Endothelial cell of umbilical vein (primary cell): Measurements from ENCODE around the gene TGM4. TPM values are rescaled to one million over a fixed set of nuclear protein-coding genes. Genes with fewer than 3 reads are reported as not detected.

Experiments used
- BruUV-seq: library from RNA; stranded (reverse); fragments of 400-500 nt; replicated peaks from 2 replicates; lab custom pipeline; 2021; lab: Mats Ljungman, UMichigan
- CTCF ChIA-PET: fragments of 300-600, 350-600 bp; sonication (Branson Sonifier 250); formaldehyde crosslinking; loops from one replicate; lab custom pipeline; 2021; ENCODE audit warnings: antibody characterized with exemption, inconsistent platforms; lab: Charles Lee
- POLR2A ChIA-PET: fragments of 300-600, 350-600 bp; sonication (Branson Sonifier 250); formaldehyde crosslinking; loops from one replicate; lab custom pipeline; 2021; ENCODE audit warnings: antibody characterized with exemption, inconsistent platforms; lab: Charles Lee
- DNase-seq: peaks from one replicate; pipeline ENCODE4 v3.0.0-alpha.2; 2011; ENCODE audit warnings: low read depth, low spot score
- FAIRE-seq: peaks from 2 replicates; lab custom pipeline; 2011; peaks lifted over from hg19 to GRCh38; lab: Jason Lieb, UNC
- H2AFZ ChIP-seq: 2 replicates; pipeline ENCODE4 v1.6.0; 2012; ENCODE audit warnings: low read depth, low read length, control low read depth, inconsistent platforms
- H3K27ac ChIP-seq: 2 replicates; pipeline ENCODE4 v1.5.1; 2011; ENCODE audit warnings: low read depth, mild to moderate bottlenecking, control low read depth, low read length, moderate library complexity; ENCODE audit not compliant: insufficient read depth
- H3K27me3 ChIP-seq, 2 experiments: 2 replicates each; pipeline versions ENCODE4 v1.6.0 to v1.6.1; 2011; ENCODE audit warnings: low read length in 2 of 2, mixed read lengths in 1 of 2; ENCODE audit not compliant: control insufficient read depth in 2 of 2, insufficient read depth in 2 of 2
- H3K36me3 ChIP-seq, 2 experiments: 2 replicates in 1 of 2; 3 replicates in 1 of 2; pipeline ENCODE4 v1.5.1; 2011; ENCODE audit warnings: low read length in 2 of 2, mild to moderate bottlenecking in 1 of 2, moderate library complexity in 1 of 2; ENCODE audit not compliant: control insufficient read depth in 2 of 2, insufficient read depth in 2 of 2; ENCODE audit errors: extremely low read depth in 1 of 2
- H3K4me1 ChIP-seq: 3 replicates; pipeline ENCODE4 v1.5.1; 2011; ENCODE audit warnings: mild to moderate bottlenecking, low read length; ENCODE audit not compliant: control insufficient read depth, insufficient read depth; ENCODE audit errors: extremely low read depth
- H3K4me2 ChIP-seq: 2 replicates; pipeline ENCODE4 v1.6.1; 2011; ENCODE audit warnings: low read length, control low read depth, mixed read lengths; ENCODE audit not compliant: insufficient read depth
- H3K4me3 ChIP-seq, 3 experiments: fragments of 200-600 bp in 1 of 3; sonication (generic), shearing (Covaris generic) in 1 of 3; replicated peaks in 1 of 3; 2 replicates each; pipeline ENCODE4 v1.5.1; 2011 to 2016; ENCODE audit warnings: control low read depth in 3 of 3, low read length in 3 of 3, mild to moderate bottlenecking in 2 of 3, inconsistent platforms in 1 of 3, low read depth in 1 of 3, moderate library complexity in 1 of 3; ENCODE audit not compliant: insufficient read depth in 1 of 3
- H3K79me2 ChIP-seq: 2 replicates; pipeline ENCODE4 v1.6.0; 2012; ENCODE audit warnings: low read length, inconsistent platforms; ENCODE audit not compliant: control insufficient read depth, insufficient read depth
- H3K9ac ChIP-seq: replicated peaks from 2 replicates; pipeline ENCODE3; 2011; ENCODE audit warnings: low read length, control low read depth; ENCODE audit not compliant: insufficient read depth; ENCODE audit errors: extremely low read depth
- H3K9me1 ChIP-seq: replicated peaks from 3 replicates; pipeline ENCODE4 v1.6.0; 2011; ENCODE audit warnings: mild to moderate bottlenecking, low read length; ENCODE audit not compliant: control insufficient read depth, insufficient read depth; ENCODE audit errors: extremely low read depth
- H3K9me3 ChIP-seq: replicated peaks from 2 replicates; pipeline ENCODE4 v1.5.1; 2012; ENCODE audit warnings: low read length, inconsistent platforms; ENCODE audit not compliant: control insufficient read depth, insufficient read depth
- H4K20me1 ChIP-seq: replicated peaks from 2 replicates; pipeline ENCODE3; 2011; ENCODE audit warnings: mild to moderate bottlenecking, low read length; ENCODE audit not compliant: control insufficient read depth, insufficient read depth; ENCODE audit errors: extremely low read depth
- CTCF ChIP-seq, 2 donors: IDR thresholded peaks; 1 replicate in 1 of 2; 2 replicates in 1 of 2; pipeline ENCODE4 v1.5.1; 2011; ENCODE audit warnings: low read length in 2 of 2, mild to moderate bottlenecking in 2 of 2, moderate library complexity in 2 of 2, control low read depth in 1 of 2, inconsistent platforms in 1 of 2, low read depth in 1 of 2; ENCODE audit not compliant: insufficient read depth in 1 of 2; ENCODE audit errors: extremely low read depth in 1 of 2
- EZH2 ChIP-seq: IDR thresholded peaks from 2 replicates; pipeline ENCODE4 v1.6.1; 2012; ENCODE audit warnings: borderline replicate concordance, low read depth, mild to moderate bottlenecking, moderate library complexity, low read length, inconsistent platforms; ENCODE audit not compliant: severe bottlenecking
- FOS ChIP-seq: IDR thresholded peaks from 2 replicates; pipeline ENCODE4 v1.6.1; 2011; ENCODE audit warnings: mild to moderate bottlenecking, low read length, moderate library complexity, borderline replicate concordance; ENCODE audit not compliant: insufficient read depth
- GATA2 ChIP-seq: IDR thresholded peaks from 2 replicates; pipeline ENCODE4 v1.7.0; 2011; ENCODE audit warnings: low read depth, mild to moderate bottlenecking, moderate library complexity, mixed read lengths, low read length; ENCODE audit not compliant: insufficient read length, insufficient read depth
- JUN ChIP-seq: IDR thresholded peaks from 2 replicates; pipeline ENCODE4 v1.6.1; 2011; ENCODE audit warnings: borderline replicate concordance, low read depth; ENCODE audit not compliant: insufficient read length, insufficient read depth
- MYC ChIP-seq: IDR thresholded peaks from one replicate; pipeline ENCODE4 v1.6.1; 2011; ENCODE audit warnings: mild to moderate bottlenecking, low read depth, low read length
- POLR2A ChIP-seq: IDR thresholded peaks from 2 replicates; pipeline ENCODE4 v1.6.1; 2012; ENCODE audit warnings: low read depth, mild to moderate bottlenecking, control low read depth, low read length
- POLR2AphosphoS5 ChIP-seq: IDR thresholded peaks from 2 replicates; pipeline ENCODE4 v1.6.1; 2012; ENCODE audit warnings: low read depth, mild to moderate bottlenecking, control low read depth, low read length, moderate library complexity; ENCODE audit not compliant: insufficient read depth
- dilution Hi-C: fragments of 300-500 bp; cut with MboI; formaldehyde crosslinking; loops from one replicate; pipeline ENCODE4 v1.15.0; 2019; ENCODE audit warnings: low sequenced_read_pairs; ENCODE audit not compliant: extremely low pct_ligation_motif_present
- intact Hi-C: fragments of 100-400 bp; cut with micrococcal nuclease; formaldehyde crosslinking; loops from one replicate; pipeline ENCODE4 v1.10.0; 2022
- polyA plus RNA-seq, 4 experiments: library from polyadenylated mRNA; depleted of rRNA in 3 of 4; stranded (reverse) in 3 of 4; unstranded in 1 of 4; fragments of >200 nt; gene quantifications; 2 replicates each; pipeline versions ENCODE4 v1.2.1 to v1.2.3, GENCODE V29; 2011 to 2012; ENCODE audit warnings: missing spikeins in 1 of 4
- total RNA-seq: library from RNA; stranded (reverse); gene quantifications from 2 replicates; pipeline ENCODE4 v1.2.3, GENCODE V29; 2021
- TF ChIP-seq, protein P1 (sequence below): IDR thresholded peaks from 2 replicates; pipeline ENCODE4 v1.6.1; 2011; ENCODE audit not compliant: insufficient read depth, insufficient read length

TGM4 gene
- total and polyA plus RNA-seq, 2 donors (not counting 3 experiments of a cell fraction or from before 2014, with no cell fraction given), result 0.11 to 0.24 TPM

DNA sequence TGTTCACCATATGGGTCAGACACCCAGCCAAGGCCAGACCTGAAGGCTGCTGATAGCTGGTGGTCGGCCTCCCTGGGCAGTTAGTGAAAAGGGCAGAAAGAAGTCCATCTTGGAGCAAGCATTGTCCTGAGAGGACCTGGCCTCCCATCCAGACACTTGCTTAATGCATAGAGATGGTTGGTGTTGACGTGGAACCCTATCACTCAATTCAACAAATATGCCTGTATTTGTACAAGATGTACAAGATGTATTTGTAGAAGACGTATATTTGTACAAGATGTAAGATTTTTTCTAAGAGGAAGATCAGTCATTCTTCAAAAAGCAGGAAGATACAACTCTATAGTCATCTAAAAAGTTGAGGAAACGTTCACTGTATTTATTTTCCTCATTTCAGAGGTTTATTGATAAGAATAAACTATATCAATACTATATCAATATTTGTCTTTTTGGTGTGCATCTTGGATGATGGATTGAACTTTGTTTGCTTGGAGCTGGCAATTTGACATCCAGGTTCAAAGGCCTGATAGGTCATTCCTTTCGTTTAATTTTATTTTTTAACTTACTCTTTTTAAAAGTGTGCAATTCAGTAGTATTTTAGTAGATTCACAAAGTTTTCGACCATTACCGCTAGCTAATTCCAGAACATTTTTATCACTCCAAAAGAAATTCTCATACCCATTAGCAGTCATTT, 6.8 kb upstream of the TGM4 start:
- no peaks in the 10 kb centered on the region for H3K36me3 ChIP-seq
- dilution Hi-C loops, result no loop called here
- no peak overlapping the region for H3K4me3 ChIP-seq
- no peaks in the 10 kb centered on the region for H3K27me3 ChIP-seq
- DNase-seq (no peak), FAIRE-seq (no peak)
- H3K9me3 ChIP-seq, result no peaks in the 10 kb centered on the region
- H3K79me2 ChIP-seq, result peaks cover 2% of the 10 kb centered on the region
- no peaks in the 10 kb centered on the region for H3K9me1 ChIP-seq
- BruUV-seq, result no TSS peak
- H3K4me2 ChIP-seq, result no peak overlapping the region
- H4K20me1 ChIP-seq, result no peaks in the 10 kb centered on the region
- ChIA-PET CTCF (no interaction called here), POLR2A (no interaction called here)
- H3K27ac ChIP-seq, result no peak overlapping the region
- H3K9ac ChIP-seq, result no peak overlapping the region
- no peak overlapping the region for H2AFZ ChIP-seq
- H3K4me1 ChIP-seq, result peaks cover 3% of the 10 kb centered on the region
- TF ChIP-seq GATA2 (no peak), FOS (no peak), POLR2A (no peak), EZH2 (no peak), MYC (no peak), JUN (no peak), CTCF (IDR thresholded peaks at IDR 0.05; ENCODE audit: extremely low read depth in 1 of 2, insufficient read depth in 1 of 2, low read depth in 1 of 2, low read length in 2 of 2) (no peak), POLR2AphosphoS5 (no peak)
- TF ChIP-seq, protein P1, sequence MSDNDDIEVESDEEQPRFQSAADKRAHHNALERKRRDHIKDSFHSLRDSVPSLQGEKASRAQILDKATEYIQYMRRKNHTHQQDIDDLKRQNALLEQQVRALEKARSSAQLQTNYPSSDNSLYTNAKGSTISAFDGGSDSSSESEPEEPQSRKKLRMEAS, result no peak
- intact Hi-C loops, result no loop called here
